NCI-H1048 (cell line): Measurements from ENCODE around the gene GAL3ST1.
"Not testable (repeated sequence)": the region's sequence is repeated elsewhere in the genome, so short reads cannot be mapped to it uniquely, and the experiment has no call there.

ENCODE experiments used
- DNase-seq: peaks from one replicate; lab custom pipeline; 2025; lab: John Stamatoyannopoulos, UW

The GAL3ST1 gene

DNA sequence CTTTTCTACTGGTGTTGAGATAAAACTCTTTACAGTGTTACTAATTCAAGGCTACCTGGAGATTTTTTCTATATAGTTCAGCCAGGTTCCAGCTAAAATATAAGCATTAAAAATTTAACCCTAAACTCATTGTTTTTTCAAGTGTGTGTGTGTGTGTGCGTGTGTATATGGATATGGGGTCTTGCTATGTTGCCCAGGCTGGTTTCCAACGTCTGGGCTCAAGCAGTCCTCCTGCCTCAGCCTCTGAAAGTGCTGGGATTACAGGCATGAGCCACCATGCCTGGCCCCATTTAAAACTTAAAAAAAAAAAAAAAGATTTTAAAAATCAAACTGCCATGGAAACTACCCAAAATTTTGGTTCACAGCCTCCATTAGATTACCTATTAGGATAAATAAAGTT lies 21.7 kb upstream of the GAL3ST1 start:
- no peak for DNase-seq

DNA sequence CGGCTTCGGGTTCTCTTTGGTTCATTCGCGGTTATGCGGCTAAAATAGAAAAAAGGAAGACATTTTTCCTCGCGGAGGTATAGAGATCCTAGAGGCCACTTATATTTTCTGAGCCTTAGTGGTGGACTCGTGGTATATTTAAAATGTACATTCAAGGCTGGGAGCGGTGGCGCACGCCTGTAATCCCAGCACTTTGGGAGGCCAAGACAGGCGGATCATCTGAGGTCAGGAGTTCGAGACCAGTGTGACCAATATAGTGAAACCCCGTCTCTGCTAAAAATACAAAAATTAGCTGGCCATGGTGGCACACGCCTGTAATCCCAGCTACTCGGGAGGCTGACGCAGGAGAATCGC lies 17.9 kb upstream of the GAL3ST1 start:
- not testable (repeated sequence) for DNase-seq

DNA sequence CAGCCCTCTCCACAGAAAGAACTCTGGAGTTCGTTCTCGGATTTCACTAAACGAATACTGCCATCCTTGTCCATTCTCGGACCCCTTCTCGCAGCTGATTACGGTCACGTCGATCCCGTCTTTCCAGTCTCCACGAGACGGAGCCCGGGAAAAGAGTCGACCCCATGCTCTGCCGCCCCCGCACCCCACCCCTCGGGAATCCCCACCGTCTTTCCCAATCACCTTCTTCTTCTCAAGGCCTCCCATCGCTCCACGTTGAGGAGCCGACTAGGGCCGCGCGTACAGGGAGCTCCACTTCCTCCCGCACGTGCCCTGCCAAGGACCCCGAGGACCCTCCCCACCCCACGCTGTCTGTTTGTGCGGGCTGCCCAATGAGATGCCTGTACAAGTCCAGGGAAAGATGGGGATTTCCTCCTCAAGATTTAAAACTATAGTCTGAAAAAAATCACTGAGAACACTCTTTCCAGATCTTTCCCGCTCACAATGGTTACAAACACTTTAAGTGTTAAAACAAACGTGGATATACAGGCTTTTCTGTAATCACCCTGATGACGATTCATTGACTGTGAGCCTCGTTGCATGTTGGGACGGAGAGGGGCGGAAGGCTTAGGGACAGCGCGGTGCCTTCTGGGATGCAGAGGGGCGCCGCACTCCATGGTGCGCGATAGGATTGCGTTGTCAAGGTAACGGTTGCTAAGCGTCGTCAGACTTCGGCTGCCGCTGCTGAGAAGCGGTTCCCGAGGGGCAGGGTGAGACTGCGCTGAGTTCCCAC lies 17.3 kb upstream of the GAL3ST1 start, which contains the start of gene PES1:
PES1 (minus strand) TSS at position 323 of the 772 bp plus-strand sequence; CDS start at position 246, 77 bp downstream.
- DNase-seq, result peak; percentile 93

GRCh38 chr22:30591191-30591587 lies 16.7 kb upstream of the GAL3ST1 start:
- no peak for DNase-seq

GRCh38 chr22:30586414-30586813 lies 11.9 kb upstream of the GAL3ST1 start:
- no peak for DNase-seq

DNA sequence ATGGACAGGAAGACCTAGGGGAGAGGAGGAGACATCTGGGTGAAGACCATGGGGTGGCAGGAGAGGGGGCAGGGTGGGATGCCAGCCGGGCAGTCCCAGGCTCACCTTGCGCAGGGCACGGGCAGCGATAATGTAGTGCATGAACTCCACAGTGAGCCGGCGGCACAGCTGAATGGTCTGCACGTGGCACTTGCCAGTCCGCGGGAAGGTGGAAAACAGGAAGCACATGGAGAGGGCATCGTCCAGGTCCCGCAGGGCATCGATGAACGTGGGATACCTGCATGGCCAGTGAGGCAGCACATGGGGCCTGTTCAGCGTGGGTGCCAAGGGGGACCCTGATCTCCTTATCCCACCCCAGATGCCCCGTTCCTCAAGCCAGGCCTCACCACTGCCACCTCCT lies 10.0 kb upstream of the GAL3ST1 start:
- no peak for DNase-seq

GRCh38 chr22:30582788-30583545 lies 8.5 kb upstream of the GAL3ST1 start:
- no peak for DNase-seq

GRCh38 chr22:30582051-30582450 lies 7.6 kb upstream of the GAL3ST1 start:
- DNase-seq, result no peak

DNA sequence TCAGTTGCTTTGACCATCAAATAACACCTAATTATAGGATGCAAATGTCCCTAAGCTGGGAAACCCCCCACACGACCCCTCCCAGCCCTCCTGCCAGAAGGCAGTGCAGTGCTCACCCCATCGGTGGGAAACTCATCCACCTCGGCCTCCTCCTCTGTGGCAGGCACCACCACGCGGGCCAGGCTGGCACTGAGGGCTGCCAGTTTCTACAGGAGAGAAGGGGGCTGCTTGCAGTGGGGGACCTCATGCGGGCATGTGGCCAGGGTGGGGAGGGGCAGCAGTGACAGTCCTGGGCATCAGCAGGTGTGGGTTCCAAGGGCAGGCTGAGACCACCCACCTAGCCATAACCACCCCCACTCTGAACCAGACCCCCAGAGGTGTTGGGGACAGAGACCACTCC lies 6.4 kb upstream of the GAL3ST1 start:
- no peak for DNase-seq

- no peak for DNase-seq
These were observed 4.0 kb upstream of the GAL3ST1 start for GRCh38 chr22:30578481-30578880.

GRCh38 chr22:30575859-30576258 lies 1.4 kb upstream of the GAL3ST1 start:
- no peak for DNase-seq

DNA sequence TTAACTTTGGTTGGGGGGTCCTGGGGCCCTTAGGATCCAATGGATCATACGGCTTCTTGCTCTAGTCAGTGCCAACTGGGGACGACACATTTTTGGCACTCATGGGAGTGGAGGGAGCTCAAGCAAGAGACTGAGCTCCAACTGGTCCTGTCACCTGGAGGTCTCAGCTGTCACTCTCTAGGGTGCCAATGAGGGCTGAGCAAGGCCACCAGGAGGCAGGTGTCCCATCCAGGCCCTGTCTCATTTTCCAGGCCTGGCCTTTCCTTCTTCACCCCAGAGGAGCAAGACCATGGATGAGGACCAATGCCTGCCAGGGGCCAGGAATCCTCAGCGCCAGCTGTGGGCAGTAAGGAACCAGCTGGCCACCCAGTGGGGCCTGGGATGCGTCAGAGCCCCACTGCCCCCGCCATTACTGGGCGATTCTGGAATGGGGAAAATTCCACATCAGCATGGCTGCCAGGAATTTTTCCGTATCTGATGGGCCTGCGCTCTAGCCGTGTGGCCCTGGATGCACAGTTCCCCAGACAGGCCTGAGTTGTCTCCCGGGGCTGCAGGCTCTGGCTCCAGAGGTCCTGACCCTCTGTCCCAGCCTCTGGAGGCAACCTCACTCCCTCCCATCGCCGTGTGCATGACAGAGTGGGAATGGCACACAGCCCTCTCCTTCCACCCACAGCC lies 669 bp upstream of the GAL3ST1 start:
- no peak for DNase-seq

DNA sequence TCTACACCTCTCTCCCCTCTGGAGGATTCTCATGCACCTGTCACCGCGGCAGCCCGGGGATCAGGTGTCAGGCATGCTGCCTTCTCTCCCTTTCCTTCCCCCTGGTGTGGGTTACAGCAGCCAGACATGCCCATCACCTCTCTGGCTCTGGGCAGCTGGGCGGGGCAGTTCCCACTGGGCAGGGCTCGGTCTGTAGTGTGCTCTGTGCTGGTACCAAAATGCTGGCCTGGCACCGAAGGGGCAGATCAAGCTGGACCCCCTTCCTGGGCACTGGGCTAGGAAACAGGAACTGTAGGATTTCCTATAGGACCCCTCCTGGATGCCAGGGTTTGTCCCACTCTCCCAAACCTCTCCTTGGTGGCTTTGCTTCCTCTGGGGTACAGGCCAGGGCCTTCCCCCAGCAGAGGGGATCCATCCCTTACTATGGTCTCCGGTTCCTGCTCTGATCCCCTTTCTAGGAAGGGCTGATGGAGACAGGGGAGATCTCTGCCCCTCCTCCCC lies 821 bp downstream of the GAL3ST1 start:
- no peak for DNase-seq

GRCh38 chr22:30572840-30573593 lies 1.4 kb downstream of the GAL3ST1 start:
- no peak for DNase-seq

GRCh38 chr22:30572210-30572609 lies 2.3 kb downstream of the GAL3ST1 start:
- no peak for DNase-seq

DNA sequence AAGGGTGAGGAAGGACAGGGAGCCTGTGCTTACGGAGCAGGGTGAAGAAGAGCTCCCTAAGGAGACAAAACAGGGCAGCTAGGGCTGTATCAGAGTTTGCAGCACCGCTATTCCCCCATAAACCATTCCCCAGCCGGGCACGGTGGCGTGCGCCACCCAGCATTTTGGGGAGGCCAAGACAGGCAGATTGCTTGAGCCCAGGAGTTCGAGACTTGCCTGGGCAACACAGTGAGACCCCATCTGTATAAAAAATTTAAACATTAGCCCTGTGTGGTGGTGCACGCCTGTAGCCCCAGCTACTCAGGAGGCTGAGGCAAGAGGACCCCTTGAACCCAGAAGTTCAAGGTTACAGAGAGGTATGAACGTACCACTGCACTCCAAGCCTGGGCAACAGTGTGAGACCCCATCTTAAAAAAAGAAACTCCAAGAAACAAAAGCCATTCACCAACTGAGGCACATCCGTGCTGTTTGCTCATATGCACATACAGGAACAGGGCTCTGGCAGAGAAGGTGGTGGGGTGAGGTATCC lies 4.7 kb downstream of the GAL3ST1 start:
- no peak for DNase-seq

GRCh38 chr22:30568137-30568805 lies 6.2 kb downstream of the GAL3ST1 start:
- DNase-seq, result no peak

DNA sequence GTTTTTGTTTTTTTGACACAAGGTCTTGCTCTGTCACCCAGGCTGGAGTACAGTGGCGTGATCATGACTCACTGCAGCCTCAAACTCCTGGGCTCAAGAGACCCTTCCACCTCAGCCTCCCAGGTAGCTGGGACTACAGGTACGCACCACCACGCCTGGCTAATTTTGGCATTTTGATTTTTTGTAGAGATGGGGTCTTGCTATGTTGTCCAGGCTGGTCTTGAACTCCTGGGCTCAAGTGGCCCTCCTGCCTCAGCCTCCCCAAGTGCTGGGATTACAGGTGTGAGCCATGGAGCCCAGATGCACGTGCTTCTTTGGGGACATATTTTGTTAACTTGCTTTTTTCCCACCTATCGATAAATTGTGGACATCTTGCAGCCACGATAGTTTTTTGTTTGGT lies 7.2 kb downstream of the GAL3ST1 start:
- DNase-seq, result not testable (repeated sequence)

DNA sequence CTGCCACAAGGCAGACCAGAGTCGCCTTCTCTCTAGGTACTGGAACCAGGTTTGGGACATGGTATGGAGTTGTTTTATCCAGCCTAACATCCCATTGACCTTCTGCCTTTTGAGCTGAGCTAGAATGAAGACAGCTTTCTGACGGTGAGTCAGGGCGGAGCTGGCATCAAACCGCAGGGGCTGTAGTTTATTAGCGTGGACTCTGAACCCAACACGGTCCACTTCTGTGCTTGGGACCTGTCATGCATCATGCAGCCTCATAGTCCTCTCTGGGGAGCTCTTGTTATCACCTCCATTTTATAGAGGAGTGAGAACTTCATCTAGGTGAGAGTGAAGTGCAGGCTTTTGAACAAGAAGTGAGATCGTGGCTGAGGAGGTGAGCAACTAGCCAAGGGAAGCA lies 8.3 kb downstream of the GAL3ST1 start:
- DNase-seq, result no peak

DNA sequence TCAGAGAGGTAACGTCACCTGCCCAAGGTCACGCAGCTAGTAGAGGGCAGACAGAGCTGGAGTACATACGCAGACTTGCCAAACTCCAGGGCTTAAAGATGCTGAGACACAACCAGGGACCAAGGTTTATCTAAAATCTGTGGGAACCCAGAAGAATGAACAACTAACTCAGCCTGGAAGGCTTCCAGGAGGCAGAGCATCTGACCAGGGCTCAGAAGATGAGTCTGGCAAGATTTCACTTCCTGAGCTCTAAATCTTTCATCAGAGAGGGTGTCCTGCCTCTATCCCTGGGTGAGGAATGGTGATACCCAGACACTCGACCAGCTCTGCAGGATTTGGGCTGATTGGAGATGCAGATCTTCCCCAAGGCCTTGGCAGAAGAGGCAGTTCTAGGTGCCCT lies 9.1 kb downstream of the GAL3ST1 start:
- no peak for DNase-seq

GRCh38 chr22:30564761-30565119 lies 9.7 kb downstream of the GAL3ST1 start:
- no peak for DNase-seq
